Uterus (tissue), 2 donors: Measurements from ENCODE around the gene PRKAG2.

Experiments used
- POLR2A ChIP-seq, 2 donors: fragments of 450-650 bp; IDR thresholded peaks; one replicate each; pipeline ENCODE4 v1.6.1; 2016; ENCODE audit warnings: antibody characterized with exemption in 2 of 2, mild to moderate bottlenecking in 1 of 2, moderate library complexity in 1 of 2
- TF ChIP-seq, protein P1 (sequence below), 4 experiments: fragments of 200-600 bp in 2 of 4; fragments of 450-650 bp in 2 of 4; sonication (generic) in 2 of 4; IDR thresholded peaks; one replicate each; pipeline ENCODE4 v1.5.1; 2016 to 2019; ENCODE audit warnings: antibody characterized with exemption in 4 of 4, mild to moderate bottlenecking in 2 of 4, moderate library complexity in 1 of 4

DNA sequence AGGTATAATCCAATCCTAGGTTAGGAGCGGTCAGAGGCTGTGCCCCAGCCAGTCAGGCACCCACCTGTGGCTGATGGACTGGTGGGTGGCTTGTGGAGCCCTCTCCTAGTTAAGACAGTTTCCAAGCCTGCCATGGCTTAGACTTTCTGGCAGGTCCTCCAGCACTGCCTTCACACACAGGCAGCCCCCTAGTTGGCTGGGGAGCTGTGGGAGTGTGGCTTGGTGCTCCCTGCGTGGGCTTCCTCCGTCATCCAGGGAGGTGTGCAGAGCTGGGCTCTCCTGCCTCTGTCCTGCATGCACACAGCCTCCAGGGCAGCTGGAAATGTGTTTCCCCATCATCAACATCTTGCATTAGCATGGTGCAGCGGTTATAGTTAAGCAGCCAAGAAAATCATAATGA is 273.0 kb downstream of the PRKAG2 start:
- TF ChIP-seq POLR2A (IDR thresholded peaks at IDR 0.05): no peak
- TF ChIP-seq, protein P1, sequence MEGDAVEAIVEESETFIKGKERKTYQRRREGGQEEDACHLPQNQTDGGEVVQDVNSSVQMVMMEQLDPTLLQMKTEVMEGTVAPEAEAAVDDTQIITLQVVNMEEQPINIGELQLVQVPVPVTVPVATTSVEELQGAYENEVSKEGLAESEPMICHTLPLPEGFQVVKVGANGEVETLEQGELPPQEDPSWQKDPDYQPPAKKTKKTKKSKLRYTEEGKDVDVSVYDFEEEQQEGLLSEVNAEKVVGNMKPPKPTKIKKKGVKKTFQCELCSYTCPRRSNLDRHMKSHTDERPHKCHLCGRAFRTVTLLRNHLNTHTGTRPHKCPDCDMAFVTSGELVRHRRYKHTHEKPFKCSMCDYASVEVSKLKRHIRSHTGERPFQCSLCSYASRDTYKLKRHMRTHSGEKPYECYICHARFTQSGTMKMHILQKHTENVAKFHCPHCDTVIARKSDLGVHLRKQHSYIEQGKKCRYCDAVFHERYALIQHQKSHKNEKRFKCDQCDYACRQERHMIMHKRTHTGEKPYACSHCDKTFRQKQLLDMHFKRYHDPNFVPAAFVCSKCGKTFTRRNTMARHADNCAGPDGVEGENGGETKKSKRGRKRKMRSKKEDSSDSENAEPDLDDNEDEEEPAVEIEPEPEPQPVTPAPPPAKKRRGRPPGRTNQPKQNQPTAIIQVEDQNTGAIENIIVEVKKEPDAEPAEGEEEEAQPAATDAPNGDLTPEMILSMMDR (IDR thresholded peaks at IDR 0.05): no peak
